Pancreas (tissue), 10 donors: ENCODE results near the gene ADGRV1. TPM values are rescaled to one million over a fixed set of nuclear protein-coding genes. Genes with fewer than 3 reads are reported as not detected.

Experiments
- ATAC-seq, 4 donors: fragments of 200-7000 bp; cut with Tn5 transposase; one replicate each; pipeline versions ENCODE4 v1.8.0 to v1.9.1; 2020; ENCODE audit warnings: mild to moderate bottlenecking in 4 of 4, moderate library complexity in 4 of 4
- DNase-seq, 6 donors: peaks; one replicate each; pipeline ENCODE4 v3.0.0-alpha.2; 2020
- FAIRE-seq: peaks from 2 replicates; lab custom pipeline; 2012; peaks lifted over from hg19 to GRCh38; lab: Jason Lieb, UNC
- H3K27ac ChIP-seq, 4 donors: fragments of 200-600 bp; sonication (generic); 1 replicate in 3 of 4; 2 replicates in 1 of 4; pipeline versions ENCODE4 v1.5.0 to v1.8.0; 2020
- H3K27me3 ChIP-seq, 4 donors: fragments of 200-600 bp; one replicate each; pipeline ENCODE4 v1.8.0; 2021
- H3K36me3 ChIP-seq, 3 donors: fragments of 200-600 bp; sonication (generic) in 1 of 3; one replicate each; pipeline versions ENCODE4 v1.5.0 to v1.8.0; 2020 to 2021
- H3K4me1 ChIP-seq, 3 donors: fragments of 200-600 bp; one replicate each; pipeline ENCODE4 v1.8.0; 2021
- H3K4me3 ChIP-seq, 4 donors: fragments of 200-600 bp; sonication (generic) in 2 of 4; one replicate each; pipeline versions ENCODE4 v1.5.0 to v1.8.0; 2020 to 2021
- H3K9me3 ChIP-seq, 4 donors: fragments of 200-600 bp; one replicate each; pipeline ENCODE4 v1.8.0; 2021
- WGBS, 2 donors: extraction: QIAGEN DNeasy Blood & Tissue Kit; methylation state at CpG; one replicate each; pipeline ENCODE4 v1.1.7; 2013; 5-methylcytosine and 5-hydroxymethylcytosine counted together
- intact Hi-C, 3 donors: fragments of 100-400 bp; cut with DNase I; formaldehyde crosslinking; loops; one replicate each; pipeline versions ENCODE4 v1.11.1 to v1.14.2; 2022
- polyA plus RNA-seq, 2 donors: library from polyadenylated mRNA; stranded (reverse); fragments of 200-250 nt; gene quantifications; one replicate each; pipeline ENCODE4 v1.2.3, GENCODE V29; 2013
- total RNA-seq, 6 donors: library from RNA; stranded (reverse); fragmentation: NEBNext Ultra II Directional in 4 of 6; extraction: Animal tissue kit (Norgen Biotek cat#: 25700) in 4 of 6; gene quantifications; one replicate each; pipeline versions ENCODE4 v1.2.1 to v1.2.4, GENCODE V29; 2021 to 2023
- TF ChIP-seq, protein P1 (sequence below), 4 donors: fragments of 200-600 bp; sonication (generic) in 3 of 4; IDR thresholded peaks; one replicate each; pipeline versions ENCODE4 v1.5.0 to v1.8.0; 2021; ENCODE audit warnings: antibody characterized with exemption in 4 of 4
- donor health status: healthy with polysubstance abuse.
- donor health status: DM: no; HTN: no; CAD: no; lungs with moderate emphysema.
- donor health status: DM: no; HTN: no; CAD: no.
- donor health status: control.
- donor health status: control.
- donor health status: Bipolar disorder and iron deficiency.
- donor health status: DM: yes; HTN: yes; CAD: no.
- donor health status: DM: no; HTN: no; CAD: no.
- donor health status: DM: no; HTN: no; CAD: no.
- donor health status: DM: yes; HTN: yes; CAD: no.

The ADGRV1 gene
- total and polyA plus RNA-seq, 8 donors = 3.9 to 6.9 (median 5.4) TPM

DNA sequence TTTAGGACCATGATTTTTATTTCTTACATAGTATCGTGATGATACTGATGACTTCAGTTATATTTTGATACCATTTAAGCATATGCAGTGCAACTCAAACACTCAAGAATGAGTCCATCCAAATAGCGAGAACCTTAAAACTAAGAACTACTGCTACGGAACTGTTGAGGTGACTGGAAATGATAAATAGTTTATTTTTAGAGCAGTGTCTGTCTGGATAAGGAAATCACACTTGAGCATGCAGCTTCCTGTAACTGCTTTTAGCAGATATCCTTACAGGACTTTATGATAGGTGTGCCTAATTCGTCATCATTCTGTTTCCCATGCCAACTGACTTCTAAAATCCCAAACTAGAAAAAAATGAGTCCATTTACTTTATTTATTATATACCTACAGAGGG, 85.5 kb downstream of the ADGRV1 start:
- no peak for FAIRE-seq
- peaks cover 0 to 14% (median 10%) of the 10 kb centered on the region in 3 donors for H3K4me1 ChIP-seq
- 76 to 83% methylated on average over 4 of the region's 4 CpGs for WGBS, 2 donors
- no peak for ATAC-seq
- no peaks in the 10 kb centered on the region for H3K27me3 ChIP-seq
- H3K9me3 ChIP-seq = no peaks in the 10 kb centered on the region
- intact Hi-C loops = no loop called here
- no peaks in the 10 kb centered on the region for H3K36me3 ChIP-seq
- no peak overlapping the region for H3K4me3 ChIP-seq
- TF ChIP-seq, protein P1, sequence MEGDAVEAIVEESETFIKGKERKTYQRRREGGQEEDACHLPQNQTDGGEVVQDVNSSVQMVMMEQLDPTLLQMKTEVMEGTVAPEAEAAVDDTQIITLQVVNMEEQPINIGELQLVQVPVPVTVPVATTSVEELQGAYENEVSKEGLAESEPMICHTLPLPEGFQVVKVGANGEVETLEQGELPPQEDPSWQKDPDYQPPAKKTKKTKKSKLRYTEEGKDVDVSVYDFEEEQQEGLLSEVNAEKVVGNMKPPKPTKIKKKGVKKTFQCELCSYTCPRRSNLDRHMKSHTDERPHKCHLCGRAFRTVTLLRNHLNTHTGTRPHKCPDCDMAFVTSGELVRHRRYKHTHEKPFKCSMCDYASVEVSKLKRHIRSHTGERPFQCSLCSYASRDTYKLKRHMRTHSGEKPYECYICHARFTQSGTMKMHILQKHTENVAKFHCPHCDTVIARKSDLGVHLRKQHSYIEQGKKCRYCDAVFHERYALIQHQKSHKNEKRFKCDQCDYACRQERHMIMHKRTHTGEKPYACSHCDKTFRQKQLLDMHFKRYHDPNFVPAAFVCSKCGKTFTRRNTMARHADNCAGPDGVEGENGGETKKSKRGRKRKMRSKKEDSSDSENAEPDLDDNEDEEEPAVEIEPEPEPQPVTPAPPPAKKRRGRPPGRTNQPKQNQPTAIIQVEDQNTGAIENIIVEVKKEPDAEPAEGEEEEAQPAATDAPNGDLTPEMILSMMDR (IDR thresholded peaks at IDR 0.05) = no peak
- no peak overlapping the region for H3K27ac ChIP-seq
- no peak for DNase-seq

DNA sequence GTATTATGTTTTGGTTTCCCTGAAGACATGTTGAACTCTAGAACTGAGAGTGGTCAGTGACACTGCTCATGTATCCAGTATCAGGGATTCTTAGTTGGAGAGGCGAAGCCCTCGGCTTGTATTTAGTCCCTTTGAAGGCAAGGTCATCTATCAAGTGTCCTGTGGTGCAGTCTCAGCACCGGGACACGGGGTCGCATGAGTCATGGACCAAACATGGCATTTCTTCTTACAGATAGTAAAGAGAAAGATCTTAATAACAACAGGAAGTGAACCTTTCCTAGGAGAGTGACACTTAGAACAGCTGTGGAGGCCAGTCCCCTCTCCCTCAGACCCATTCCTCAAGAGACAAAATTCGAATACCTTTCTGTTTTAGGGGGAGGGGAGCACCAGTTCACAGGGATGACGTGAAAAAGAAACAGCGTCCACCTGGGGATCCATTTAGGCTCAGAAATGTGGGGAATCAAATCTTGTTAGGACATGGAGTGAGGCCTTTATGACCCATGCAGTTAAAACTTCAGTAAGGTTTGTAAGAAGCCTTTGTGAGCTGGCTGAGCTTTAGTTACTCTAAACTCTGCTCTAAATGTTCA, 86.5 kb downstream of the ADGRV1 start:
- no peaks in the 10 kb centered on the region for H3K27me3 ChIP-seq
- FAIRE-seq (no peak), DNase-seq (no peak), ATAC-seq (no peak)
- 49 to 64% methylated on average over 8 of the region's 8 CpGs for WGBS, 2 donors
- TF ChIP-seq, protein P1 (IDR thresholded peaks at IDR 0.05) = no peak
- intact Hi-C loops = no loop called here
- H3K4me3 ChIP-seq = no peak overlapping the region
- peaks cover 0 to 4% (median under 1%) of the 10 kb centered on the region in 3 donors for H3K4me1 ChIP-seq
- no peaks in the 10 kb centered on the region for H3K36me3 ChIP-seq
- H3K9me3 ChIP-seq = no peaks in the 10 kb centered on the region
- H3K27ac ChIP-seq = no peak overlapping the region

DNA sequence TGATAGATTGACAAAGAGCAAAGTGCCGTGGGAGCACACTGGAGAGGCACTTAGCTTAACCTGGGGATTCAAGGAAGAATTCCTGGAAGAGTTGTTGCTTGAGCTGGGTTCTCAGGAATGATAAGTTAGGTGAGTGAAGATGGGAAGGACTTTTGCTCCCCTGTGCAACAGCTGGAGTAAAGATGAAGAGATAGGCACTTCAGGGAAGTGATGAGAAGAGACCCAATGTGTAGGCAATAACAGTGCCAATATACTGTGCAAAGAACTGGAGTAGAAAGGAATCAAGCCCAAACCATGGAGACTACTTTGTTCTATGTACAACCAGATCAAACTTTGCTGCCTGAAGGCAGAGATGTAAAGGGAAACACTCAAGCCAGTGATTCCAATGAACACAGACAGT, 92.2 kb downstream of the ADGRV1 start:
- TF ChIP-seq, protein P1 (IDR thresholded peaks at IDR 0.05) = no peak
- ATAC-seq = no peak
- no peaks in the 10 kb centered on the region for H3K27me3 ChIP-seq
- DNase-seq = no peak
- H3K4me3 ChIP-seq = no peak overlapping the region
- no peaks in the 10 kb centered on the region for H3K9me3 ChIP-seq
- intact Hi-C loops = no loop called here
- no peak for FAIRE-seq
- no peaks in the 10 kb centered on the region for H3K4me1 ChIP-seq
- H3K27ac ChIP-seq = no peak overlapping the region
- WGBS, 2 donors = 79 to 88% methylated on average over 1 of the region's 1 CpG
- no peaks in the 10 kb centered on the region for H3K36me3 ChIP-seq

DNA sequence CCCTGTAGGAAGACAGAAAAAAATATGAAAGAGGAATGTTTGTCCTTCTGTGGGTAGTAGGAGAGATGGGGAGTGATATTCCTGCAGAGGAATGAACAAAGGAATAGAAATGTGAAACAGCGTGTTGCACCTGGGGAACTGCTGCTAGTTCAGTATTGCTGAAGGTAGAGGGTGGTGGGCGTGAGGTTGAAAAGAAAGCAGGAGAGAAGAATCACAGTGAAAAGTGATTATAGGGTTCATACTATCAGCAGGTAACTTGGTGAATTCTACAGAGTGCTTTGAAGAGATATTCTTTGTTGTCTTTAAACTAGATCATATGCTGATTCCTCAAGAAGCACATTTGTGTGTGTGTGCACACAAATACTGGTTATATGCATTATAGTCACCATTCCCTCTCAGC, 95.6 kb downstream of the ADGRV1 start:
- no peaks in the 10 kb centered on the region for H3K36me3 ChIP-seq
- FAIRE-seq (no peak), ATAC-seq (no peak), DNase-seq (no peak)
- WGBS, 2 donors = 87 to 92% methylated on average over 2 of the region's 2 CpGs
- H3K4me3 ChIP-seq = no peak overlapping the region
- no peak overlapping the region for H3K27ac ChIP-seq
- no peaks in the 10 kb centered on the region for H3K9me3 ChIP-seq
- peaks cover 0 to 4% (median 0%) of the 10 kb centered on the region in 3 donors for H3K4me1 ChIP-seq
- H3K27me3 ChIP-seq = no peaks in the 10 kb centered on the region
- TF ChIP-seq, protein P1 (IDR thresholded peaks at IDR 0.05) = no peak
- intact Hi-C loops = no loop called here

DNA sequence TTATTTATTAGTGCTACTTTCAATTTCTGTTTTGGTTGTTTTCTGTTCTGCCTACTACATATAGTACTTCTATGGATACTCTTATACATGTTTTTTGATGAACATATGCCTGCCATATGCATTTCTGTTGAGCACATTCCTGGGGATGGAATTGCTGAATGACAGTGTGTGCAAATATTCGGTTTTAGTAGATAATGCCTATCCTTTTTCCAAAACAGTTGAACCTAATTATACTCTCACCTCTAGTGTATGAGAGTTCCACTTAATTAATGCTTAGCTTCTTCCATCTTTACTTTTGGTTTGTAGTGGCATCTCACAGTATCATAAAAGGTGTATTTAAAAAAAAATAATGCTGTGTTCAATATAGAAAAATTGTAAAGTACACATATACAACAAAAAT, 96.8 kb downstream of the ADGRV1 start:
- H3K27ac ChIP-seq = no peak overlapping the region
- no peaks in the 10 kb centered on the region for H3K36me3 ChIP-seq
- WGBS, 2 donors = 55 to 85% methylated on average over 1 of the region's 1 CpG
- H3K4me3 ChIP-seq = no peak overlapping the region
- FAIRE-seq (no peak), ATAC-seq (no peak), DNase-seq (no peak)
- intact Hi-C loops = no loop called here
- H3K27me3 ChIP-seq = no peaks in the 10 kb centered on the region
- no peaks in the 10 kb centered on the region for H3K9me3 ChIP-seq
- TF ChIP-seq, protein P1 (IDR thresholded peaks at IDR 0.05) = no peak
- H3K4me1 ChIP-seq = peaks cover 0 to 6% (median 0%) of the 10 kb centered on the region in 3 donors
